Cardiac fibroblast (primary cell): ENCODE data around the gene SDHAF3.
"Not testable (repeated sequence)": the region's sequence is repeated elsewhere in the genome, so short reads cannot be mapped to it uniquely, and the experiment has no call there.

Experiments
- DNase-seq, 2 donors: peaks; one replicate each; pipeline versions ENCODE4 v3.0.0 to v3.0.0-alpha.2; 2010; ENCODE audit warnings: low read depth in 2 of 2
- H3K4me3 ChIP-seq, 2 donors: replicated peaks in 1 of 2; 1 replicate in 1 of 2; 2 replicates in 1 of 2; pipeline ENCODE4 v1.5.1; 2011; ENCODE audit warnings: low read depth in 2 of 2, low read length in 2 of 2, mild to moderate bottlenecking in 2 of 2, moderate library complexity in 1 of 2
- CTCF ChIP-seq: IDR thresholded peaks from one replicate; pipeline ENCODE4 v1.5.1; 2011; ENCODE audit warnings: low read depth, mild to moderate bottlenecking, low read length, inconsistent platforms

Gene SDHAF3

GRCh38 chr7:97145068-97145467 lies 27.6 kb downstream of the SDHAF3 start:
- TF ChIP-seq CTCF = peak; percentile 48
- H3K4me3 ChIP-seq = no peak overlapping the region
- DNase-seq = peak; percentile 61 to 68

GRCh38 chr7:97149843-97150242 lies 32.3 kb downstream of the SDHAF3 start:
- TF ChIP-seq CTCF = no peak
- H3K4me3 ChIP-seq = no peak overlapping the region
- peak in 1 of 2 donors; percentile 36 for DNase-seq

- no peak for TF ChIP-seq CTCF
- DNase-seq = no peak
- no peak overlapping the region for H3K4me3 ChIP-seq
Observed at GRCh38 chr7:97155897-97156418, 38.5 kb downstream of the SDHAF3 start.

GRCh38 chr7:97159984-97160383 lies 42.5 kb downstream of the SDHAF3 start:
- not testable (repeated sequence) for H3K4me3 ChIP-seq, DNase-seq

- H3K4me3 ChIP-seq, DNase-seq: not testable (repeated sequence)
Observed at GRCh38 chr7:97161609-97162008, 44.1 kb downstream of the SDHAF3 start.

- H3K4me3 ChIP-seq = no peak overlapping the region
- DNase-seq = no peak
- TF ChIP-seq CTCF = no peak
Observed at GRCh38 chr7:97166308-97166707, 48.8 kb downstream of the SDHAF3 start.

- no peak overlapping the region for H3K4me3 ChIP-seq
- DNase-seq = no peak
- TF ChIP-seq CTCF = no peak
Observed at GRCh38 chr7:97167176-97167575, 49.7 kb downstream of the SDHAF3 start.

GRCh38 chr7:97167749-97168148 lies 50.3 kb downstream of the SDHAF3 start:
- DNase-seq = no peak

More at GRCh38 chr7:97167749-97168148, 50.3 kb downstream of the SDHAF3 start:
- TF ChIP-seq CTCF = no peak
- no peak overlapping the region for H3K4me3 ChIP-seq
